HL-60 (cell line): ENCODE data around the gene NDUFA6.

Experiments
- CTCF ChIP-seq: IDR thresholded peaks from one replicate; pipeline ENCODE4 v1.5.1; 2011; ENCODE audit warnings: low read length, control low read depth, inconsistent platforms; ENCODE audit not compliant: insufficient read depth
- POLR2AphosphoS5 ChIP-seq: IDR thresholded peaks from 2 replicates; pipeline ENCODE4 v1.6.1; 2012; ENCODE audit warnings: low read depth
- REST ChIP-seq: IDR thresholded peaks from 2 replicates; pipeline ENCODE4 v1.6.1; 2012; ENCODE audit warnings: low read depth; ENCODE audit not compliant: insufficient replicate concordance

- TF ChIP-seq CTCF, result no peak
- no peak for TF ChIP-seq REST
- no peak for TF ChIP-seq POLR2AphosphoS5
Measured at GRCh38 chr22:42132457-42132856, 41.9 kb upstream of the NDUFA6 start.
